A549 (cell line): ENCODE data around the gene CCNB2. TPM values are rescaled to one million over a fixed set of nuclear protein-coding genes. Genes with fewer than 3 reads are reported as not detected.

Experiments used
- ATAC-seq, 2 experiments: fragments of 200-7000 bp in 1 of 2; fragments of >200 bp in 1 of 2; cut with Nextera tagmentation in 1 of 2; cut with Tn5 transposase in 1 of 2; 3 replicates each; pipeline versions ENCODE4 v1.8.0 to v1.9.1; 2018 to 2020; ENCODE audit warnings: mild to moderate bottlenecking in 1 of 2, moderate library complexity in 1 of 2
- CTCF ChIA-PET: fragments of 300-600 bp; sonication (Branson Sonifier 250); formaldehyde crosslinking; extraction: SDS; loops from one replicate; lab custom pipeline; 2021; ENCODE audit warnings: antibody characterized with exemption, inconsistent platforms; lab: Yijun Ruan, JAX
- POLR2A ChIA-PET: fragments of 350-600 bp; formaldehyde crosslinking; extraction: SDS; loops from one replicate; lab custom pipeline; 2021; ENCODE audit warnings: antibody characterized with exemption, inconsistent platforms; lab: Yijun Ruan, JAX
- DNase-seq, 2 experiments: peaks; one replicate each; pipeline versions ENCODE4 v3.0.0 to v3.0.0-alpha.2; 2011 to 2016; ENCODE audit warnings: low read depth in 1 of 2, low spot score in 1 of 2
- FAIRE-seq: peaks from 2 replicates; lab custom pipeline; 2011; peaks lifted over from hg19 to GRCh38; lab: Jason Lieb, UNC
- H3K27ac ChIP-seq, 2 experiments: fragments of >200 bp; sonication (Bioruptor Twin); formaldehyde crosslinking; 3 replicates each; pipeline ENCODE4 v1.5.1; 2016 to 2017
- H3K4me1 ChIP-seq: fragments of >200 bp; sonication (Bioruptor Twin); formaldehyde crosslinking; 3 replicates; pipeline ENCODE4 v1.6.1; 2016
- H3K4me2 ChIP-seq: fragments of >200 bp; sonication (Bioruptor Twin); formaldehyde crosslinking; 3 replicates; pipeline ENCODE4 v1.6.1; 2016
- H3K4me3 ChIP-seq: fragments of >200 bp; sonication (Bioruptor Twin); formaldehyde crosslinking; 3 replicates; pipeline ENCODE4 v1.5.1; 2016
- H3K9me3 ChIP-seq: fragments of >200 bp; sonication (Bioruptor Twin); formaldehyde crosslinking; 3 replicates; pipeline ENCODE4 v1.6.1; 2016
- BCL3 ChIP-seq: fragments of >200 bp; sonication (Bioruptor Twin); formaldehyde crosslinking; IDR thresholded peaks from 3 replicates; pipeline ENCODE4 v1.6.1; 2016
- EHMT2 ChIP-seq: fragments of 200-600 bp; sonication (generic); IDR thresholded peaks from 2 replicates; pipeline ENCODE4 v1.6.1; 2016; ENCODE audit warnings: antibody characterized with exemption, low read depth, mild to moderate bottlenecking, moderate library complexity
- EP300 ChIP-seq, 2 experiments: fragments of >200 bp; sonication (Bioruptor Twin); formaldehyde crosslinking; IDR thresholded peaks; 2 replicates in 1 of 2; 3 replicates in 1 of 2; pipeline ENCODE4 v1.6.1; 2016 to 2017
- HMGXB4 ChIP-seq: fragments of 250-450 bp; sonication (Bioruptor Pico); IDR thresholded peaks from 2 replicates; pipeline ENCODE4 v1.5.0; 2021; ENCODE audit warnings: mild to moderate bottlenecking, moderate library complexity, borderline replicate concordance
- HOXA7 ChIP-seq: fragments of 250-450 bp; sonication (Bioruptor Pico); IDR thresholded peaks from 2 replicates; pipeline ENCODE4 v1.5.0; 2020; ENCODE audit warnings: mild to moderate bottlenecking, moderate library complexity
- HOXB13 ChIP-seq: fragments of 250-450 bp; sonication (Bioruptor Pico); IDR thresholded peaks from 2 replicates; pipeline ENCODE4 v1.5.0; 2020; ENCODE audit warnings: low read depth, mild to moderate bottlenecking, moderate library complexity
- HOXB5 ChIP-seq: fragments of 250-450 bp; sonication (Bioruptor Pico); IDR thresholded peaks from 2 replicates; pipeline ENCODE4 v1.5.0; 2020; ENCODE audit warnings: mild to moderate bottlenecking, moderate library complexity
- JUNB ChIP-seq: fragments of >200 bp; sonication (Bioruptor Twin); formaldehyde crosslinking; IDR thresholded peaks from 2 replicates; pipeline ENCODE4 v1.6.1; 2016
- MAX ChIP-seq: IDR thresholded peaks from 2 replicates; pipeline ENCODE4 v1.6.1; 2012
- MAZ ChIP-seq: fragments of 150-350 bp; IDR thresholded peaks from 2 replicates; pipeline ENCODE4 v1.6.1; 2014; ENCODE audit warnings: antibody characterized with exemption, low read depth, low read length, borderline replicate concordance
- MYC ChIP-seq: IDR thresholded peaks from 2 replicates; pipeline ENCODE4 v1.6.1; 2012; ENCODE audit warnings: mild to moderate bottlenecking, inconsistent platforms, low read length, improper control_type of control experiment, borderline replicate concordance
- NPAS2 ChIP-seq: fragments of 250-450 bp; sonication (Bioruptor Pico); IDR thresholded peaks from 2 replicates; pipeline ENCODE4 v1.8.0; 2022; ENCODE audit warnings: mild to moderate bottlenecking, moderate library complexity, borderline replicate concordance
- NR3C1 ChIP-seq: fragments of >200 bp; sonication (Bioruptor Twin); formaldehyde crosslinking; IDR thresholded peaks from 3 replicates; pipeline ENCODE4 v1.6.1; 2017
- RAD21 ChIP-seq, 2 experiments: fragments of >200 bp in 1 of 2; sonication (Bioruptor Twin) in 1 of 2; formaldehyde crosslinking in 1 of 2; IDR thresholded peaks in 1 of 2; conservative IDR thresholded peaks in 1 of 2; 2 replicates in 1 of 2; 3 replicates in 1 of 2; pipeline ENCODE4 v1.6.1; 2012 to 2018; ENCODE audit warnings: inconsistent platforms in 1 of 2
- RCOR1 ChIP-seq: fragments of 150-350 bp; IDR thresholded peaks from 2 replicates; pipeline ENCODE4 v1.6.1; 2014; ENCODE audit warnings: antibody characterized with exemption, low read length, low read depth
- REST ChIP-seq: fragments of 200-600 bp; sonication (generic); IDR thresholded peaks from 2 replicates; pipeline ENCODE4 v1.6.1; 2016; ENCODE audit warnings: antibody characterized with exemption, mild to moderate bottlenecking, moderate library complexity
- TFCP2L1 ChIP-seq: fragments of 250-450 bp; sonication (Bioruptor Pico); IDR thresholded peaks from 2 replicates; pipeline ENCODE4 v1.5.0; 2021; ENCODE audit warnings: mild to moderate bottlenecking
- TP53 ChIP-seq: fragments of 250-450 bp; sonication (Bioruptor Pico); IDR thresholded peaks from 2 replicates; pipeline ENCODE4 v1.5.0; 2021; ENCODE audit warnings: mild to moderate bottlenecking, moderate library complexity
- ZFP36 ChIP-seq: fragments of 450-650 bp; IDR thresholded peaks from 2 replicates; pipeline ENCODE4 v1.6.1; 2014; ENCODE audit warnings: borderline replicate concordance; ENCODE audit not compliant: partially characterized antibody
- ZSCAN20 ChIP-seq: fragments of 250-450 bp; sonication (Bioruptor Pico); IDR thresholded peaks from 2 replicates; pipeline ENCODE4 v1.8.0; 2022; ENCODE audit warnings: mild to moderate bottlenecking, moderate library complexity
- WGBS: methylation state at CpG from one replicate; pipeline ENCODE4 v1.1.6; 2017; ENCODE audit errors: missing lambda C conversion rate; 5-methylcytosine and 5-hydroxymethylcytosine counted together
- polyA plus RNA-seq, 4 experiments: library from polyadenylated mRNA; depleted of rRNA in 3 of 4; stranded (reverse); fragments of >200 nt; fragmentation: RNase III in 1 of 4; extraction: RNeasy Plus Mini Kit Qiagen cat#74134 plus additional on column Dnase treatment in 1 of 4; gene quantifications; 2 replicates in 3 of 4; 3 replicates in 1 of 4; pipeline ENCODE4 v1.2.3, GENCODE V29; 2011 to 2017
- TF ChIP-seq, protein P1 (sequence below): fragments of 250-450 bp; sonication (Bioruptor Pico); IDR thresholded peaks from 2 replicates; pipeline ENCODE4 v1.5.0; 2020; ENCODE audit warnings: low read depth, mild to moderate bottlenecking, moderate library complexity
- TF ChIP-seq, protein P2 (sequence below): fragments of >200 bp; sonication (Bioruptor Twin); formaldehyde crosslinking; IDR thresholded peaks from 2 replicates; pipeline ENCODE4 v1.6.1; 2016
- TF ChIP-seq, protein P3 (sequence below): IDR thresholded peaks from 2 replicates; pipeline ENCODE4 v1.6.1; 2012
- TF ChIP-seq, protein P4 (sequence below): fragments of 150-350 bp; IDR thresholded peaks from 2 replicates; pipeline ENCODE4 v1.6.1; 2014; ENCODE audit warnings: low read depth, mild to moderate bottlenecking, low read length

The CCNB2 gene
- polyA plus RNA-seq, 2 of the 4 experiments (the other 2 are of a cell fraction) = 91.1 to 144 TPM

DNA sequence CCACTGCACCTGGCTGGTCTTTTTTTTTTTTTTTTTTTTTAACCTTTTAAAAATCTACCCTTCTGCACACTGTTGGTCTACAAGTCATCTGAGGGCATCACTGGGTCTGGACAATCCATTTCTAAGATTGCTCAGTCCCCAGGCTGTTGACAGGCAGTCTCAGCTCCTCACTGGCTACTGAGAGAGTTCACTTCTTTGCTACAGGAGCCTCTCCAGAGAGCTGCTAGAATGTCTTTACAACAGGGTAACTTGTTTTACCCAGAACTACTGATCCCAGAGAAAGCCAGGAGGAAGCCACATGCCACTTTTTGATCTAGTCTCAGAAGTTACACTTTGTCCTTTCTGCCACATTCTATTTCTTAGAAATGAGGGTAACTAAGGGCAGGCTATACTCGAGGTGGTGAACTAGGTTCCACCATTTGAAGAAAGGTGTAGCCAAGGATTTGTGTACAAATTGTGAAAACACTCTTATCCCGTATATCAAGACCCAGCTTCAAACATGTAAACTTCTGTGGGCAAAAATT lies 5.7 kb upstream of the CCNB2 start (continued):
- TF ChIP-seq, protein P1, sequence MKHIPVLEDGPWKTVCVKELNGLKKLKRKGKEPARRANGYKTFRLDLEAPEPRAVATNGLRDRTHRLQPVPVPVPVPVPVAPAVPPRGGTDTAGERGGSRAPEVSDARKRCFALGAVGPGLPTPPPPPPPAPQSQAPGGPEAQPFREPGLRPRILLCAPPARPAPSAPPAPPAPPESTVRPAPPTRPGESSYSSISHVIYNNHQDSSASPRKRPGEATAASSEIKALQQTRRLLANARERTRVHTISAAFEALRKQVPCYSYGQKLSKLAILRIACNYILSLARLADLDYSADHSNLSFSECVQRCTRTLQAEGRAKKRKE (CRISPR knock-in tag) = no peak
- TF ChIP-seq NPAS2 (CRISPR knock-in tag) (no peak), TP53 (CRISPR knock-in tag) (no peak), MYC (no peak), RAD21 (conservative IDR thresholded peaks at IDR 0.05 in 1 of 2, IDR thresholded peaks at IDR 0.05 in 1 of 2) (no peak), HOXB5 (CRISPR knock-in tag) (no peak), EP300 (IDR thresholded peaks at IDR 0.05) (no peak), HMGXB4 (CRISPR knock-in tag) (no peak), EHMT2 (no peak), HOXA7 (CRISPR knock-in tag) (no peak)
- TF ChIP-seq, protein P2, sequence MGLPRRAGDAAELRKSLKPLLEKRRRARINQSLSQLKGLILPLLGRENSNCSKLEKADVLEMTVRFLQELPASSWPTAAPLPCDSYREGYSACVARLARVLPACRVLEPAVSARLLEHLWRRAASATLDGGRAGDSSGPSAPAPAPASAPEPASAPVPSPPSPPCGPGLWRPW = no peak

- peak overlapping the region; percentile 87 for H3K4me2 ChIP-seq
- peaks cover 9% of the 10 kb centered on the region; the same call in 2 of the 3 replicates for H3K4me1 ChIP-seq
- H3K9me3 ChIP-seq = no peaks in the 10 kb centered on the region
- CTCF ChIA-PET = interaction anchor here (1.3 kb wide), 1 partner anchor 396 kb away, joined by 5 read pairs; no protein-coding TSS in a partner anchor
- WGBS = under 1% methylated on average over 9 of the region's 9 CpGs
- no peak for DNase-seq
- TF ChIP-seq ZFP36 (no peak), MAX (no peak), RCOR1 (no peak), EP300 (IDR thresholded peaks at IDR 0.05) (no peak), TFCP2L1 (no peak), ZSCAN20 (no peak), NR3C1 (no peak), JUNB (no peak), REST (no peak), HMGXB4 (CRISPR knock-in tag) (no peak), HOXB13 (CRISPR knock-in tag) (no peak), MAZ (no peak), BCL3 (no peak), HOXB5 (CRISPR knock-in tag) (no peak)
- TF ChIP-seq, protein P3, sequence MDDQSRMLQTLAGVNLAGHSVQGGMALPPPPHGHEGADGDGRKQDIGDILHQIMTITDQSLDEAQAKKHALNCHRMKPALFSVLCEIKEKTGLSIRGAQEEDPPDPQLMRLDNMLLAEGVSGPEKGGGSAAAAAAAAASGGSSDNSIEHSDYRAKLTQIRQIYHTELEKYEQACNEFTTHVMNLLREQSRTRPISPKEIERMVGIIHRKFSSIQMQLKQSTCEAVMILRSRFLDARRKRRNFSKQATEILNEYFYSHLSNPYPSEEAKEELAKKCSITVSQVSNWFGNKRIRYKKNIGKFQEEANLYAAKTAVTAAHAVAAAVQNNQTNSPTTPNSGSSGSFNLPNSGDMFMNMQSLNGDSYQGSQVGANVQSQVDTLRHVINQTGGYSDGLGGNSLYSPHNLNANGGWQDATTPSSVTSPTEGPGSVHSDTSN = no peak
- TF ChIP-seq, protein P4, sequence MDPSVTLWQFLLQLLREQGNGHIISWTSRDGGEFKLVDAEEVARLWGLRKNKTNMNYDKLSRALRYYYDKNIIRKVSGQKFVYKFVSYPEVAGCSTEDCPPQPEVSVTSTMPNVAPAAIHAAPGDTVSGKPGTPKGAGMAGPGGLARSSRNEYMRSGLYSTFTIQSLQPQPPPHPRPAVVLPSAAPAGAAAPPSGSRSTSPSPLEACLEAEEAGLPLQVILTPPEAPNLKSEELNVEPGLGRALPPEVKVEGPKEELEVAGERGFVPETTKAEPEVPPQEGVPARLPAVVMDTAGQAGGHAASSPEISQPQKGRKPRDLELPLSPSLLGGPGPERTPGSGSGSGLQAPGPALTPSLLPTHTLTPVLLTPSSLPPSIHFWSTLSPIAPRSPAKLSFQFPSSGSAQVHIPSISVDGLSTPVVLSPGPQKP = no peak
- TF ChIP-seq, all 56 proteins: peak for 0
- ATAC-seq (peak; percentile 41 to 54), FAIRE-seq (no peak)
- Histone ChIP-seq H3K4me3 (peak overlapping the region; percentile 82), H3K27ac (peak overlapping the region; percentile 83 to 91)
- POLR2A ChIA-PET = no interaction called here
Observed at GRCh38 chr15:59104602-59104911, 389 bp upstream of the CCNB2 start.
